Renal cortex interstitium (tissue), 11 donors: ENCODE results near the gene CARF. TPM values are rescaled to one million over a fixed set of nuclear protein-coding genes. Genes with fewer than 3 reads are reported as not detected.

Experiments used
- DNase-seq, 11 donors: peaks; one replicate each; pipeline ENCODE4 v3.0.0-alpha.2; 2013; ENCODE audit warnings: low read depth in 9 of 11, low spot score in 4 of 11; ENCODE audit errors: extremely low read depth in 1 of 11
- polyA plus RNA-seq, 3 donors: library from polyadenylated mRNA; unstranded; fragments of 120-200 nt; gene quantifications; one replicate each; pipeline ENCODE4 v1.2.1, GENCODE V29; 2013; ENCODE audit not compliant: insufficient read length in 3 of 3

CARF gene
- polyA plus RNA-seq, 3 donors = 11.5 to 19.9 (median 15.8) TPM

DNA sequence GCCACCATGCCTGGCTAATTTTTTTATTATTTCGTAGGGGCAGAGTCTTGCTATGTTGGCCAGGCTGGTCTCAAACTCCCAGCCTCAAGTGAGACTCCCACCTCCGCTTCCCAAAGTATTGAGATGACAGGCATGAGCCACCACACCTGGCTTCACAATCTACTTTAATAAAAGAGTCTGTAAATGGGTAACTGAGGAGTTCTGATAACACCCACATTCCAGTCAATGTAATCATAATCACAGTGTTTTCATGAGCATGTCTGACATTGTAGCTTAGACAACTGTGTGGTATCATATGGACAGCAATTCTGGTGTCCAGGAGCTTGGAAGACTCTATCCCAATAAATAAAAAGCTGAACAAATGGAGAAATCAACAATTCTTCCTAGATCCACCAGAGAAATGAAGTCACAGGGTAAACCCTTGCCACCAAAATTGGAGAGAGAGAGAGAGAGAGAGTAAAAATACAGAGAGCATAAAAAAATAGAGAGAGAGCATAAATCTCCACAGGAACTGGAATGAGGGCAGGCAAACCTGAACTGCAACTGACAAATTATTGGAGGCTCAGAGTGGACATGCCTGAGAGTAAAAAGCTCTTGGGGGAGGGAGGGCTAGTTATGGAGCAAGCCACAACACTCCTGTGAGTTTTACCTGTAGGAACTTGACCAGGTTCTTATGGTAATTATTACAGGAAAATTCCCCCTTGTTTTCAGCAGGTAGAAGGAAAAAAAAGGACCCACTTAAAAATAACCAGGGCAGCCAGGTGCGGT, 90.2 kb downstream of the CARF start:
- no peak for DNase-seq

DNA sequence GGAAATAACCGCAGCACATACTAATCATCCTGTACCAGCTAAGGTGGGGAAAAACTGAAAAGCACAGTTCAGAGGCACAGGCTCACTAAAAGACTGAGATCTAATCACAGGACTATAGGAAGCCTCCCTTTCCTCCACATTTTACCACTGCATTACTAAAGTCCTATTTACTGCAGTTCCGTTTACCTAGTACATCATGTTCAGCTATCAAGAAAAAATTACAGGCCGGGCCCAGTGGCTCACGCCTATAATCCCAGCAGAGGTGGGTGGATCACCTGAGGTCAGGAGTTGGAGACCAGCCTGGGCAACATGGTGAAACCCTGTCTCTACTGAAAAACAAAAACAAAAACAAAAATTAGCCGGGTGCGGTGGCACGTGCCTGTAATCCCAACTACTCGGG, 91.6 kb downstream of the CARF start:
- no peak for DNase-seq

DNA sequence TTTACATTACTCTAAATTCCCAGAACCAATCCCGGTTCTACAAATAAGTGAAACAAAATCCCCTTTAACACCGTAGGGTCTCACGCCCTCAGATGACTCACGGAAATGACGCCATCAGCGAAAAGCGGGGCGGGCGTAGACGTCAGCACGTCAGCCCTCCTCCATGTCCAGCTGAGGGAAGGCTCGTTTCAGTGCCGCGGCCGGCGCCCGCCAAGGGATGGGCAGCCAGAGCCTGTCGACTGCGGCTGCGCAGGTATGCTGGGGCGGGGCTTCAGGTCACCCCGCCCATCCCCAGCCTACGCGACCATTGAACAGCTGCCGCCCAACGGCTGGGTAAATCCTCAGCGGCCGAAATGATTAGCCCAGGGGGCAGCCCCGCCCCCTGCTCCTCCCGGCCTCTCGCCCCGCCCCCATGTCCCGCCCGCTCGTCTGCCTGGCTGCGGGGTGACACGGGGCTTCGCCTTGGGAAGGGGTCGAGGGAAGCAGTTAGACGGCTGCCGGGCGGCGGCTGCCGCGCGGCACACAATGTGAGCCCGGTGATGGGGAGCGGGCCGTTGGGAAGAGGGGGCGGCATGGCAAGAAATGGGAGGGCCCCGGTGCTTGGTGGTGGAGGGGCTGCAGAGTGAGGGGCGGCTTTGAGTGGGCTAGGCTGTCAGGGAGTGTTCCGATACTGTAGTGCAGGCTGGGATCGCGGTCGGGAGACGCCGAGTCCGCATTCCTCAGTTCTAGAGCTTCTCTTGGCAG, 102.6 kb downstream of the CARF start, which contains the start of gene NBEAL1:
TSS of gene NBEAL1 (plus strand) at position 420 of the 744 bp plus-strand sequence. CDS start 1,510 bp downstream, outside the sequence.
- DNase-seq = peak; percentile 96 to 99 (median 98)

DNA sequence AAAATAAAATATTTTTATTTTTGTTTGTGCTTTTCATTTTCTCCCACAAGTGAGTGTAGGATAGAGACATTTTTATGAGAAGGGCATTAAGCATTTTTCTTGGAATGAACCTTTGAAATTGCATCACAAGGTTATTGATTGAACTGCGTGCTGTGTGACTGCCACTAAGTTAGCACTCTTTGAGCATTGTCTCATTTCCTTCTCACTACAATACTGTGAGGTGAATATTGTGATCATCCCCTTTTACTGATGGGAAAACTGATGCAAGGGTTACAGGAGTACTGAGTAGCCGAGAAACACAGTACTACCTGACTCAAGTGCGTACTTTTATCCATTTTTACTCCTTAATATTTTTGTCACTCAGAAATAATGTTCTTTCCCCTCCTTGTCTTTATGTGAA, 104.6 kb downstream of the CARF start:
- DNase-seq = no peak

DNA sequence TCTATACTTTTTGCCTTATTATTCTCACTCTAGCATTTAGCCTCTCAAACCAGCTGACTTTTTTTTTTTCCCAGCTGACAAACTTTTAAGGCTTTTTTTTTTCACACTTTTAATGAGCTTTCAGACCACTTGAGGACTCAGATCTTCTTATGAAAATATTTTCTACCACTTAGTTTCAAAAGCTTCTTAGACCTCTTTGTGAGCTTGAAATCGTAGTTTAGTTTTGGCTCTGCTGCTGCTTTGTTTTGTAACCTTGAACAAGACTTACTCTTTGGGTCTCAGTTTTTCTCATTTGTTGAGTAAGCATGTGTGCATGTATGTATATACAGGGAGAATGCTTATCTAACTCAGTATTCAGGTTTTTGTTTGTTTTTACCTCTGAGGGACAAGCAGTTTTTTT, 106.1 kb downstream of the CARF start:
- DNase-seq = no peak

DNA sequence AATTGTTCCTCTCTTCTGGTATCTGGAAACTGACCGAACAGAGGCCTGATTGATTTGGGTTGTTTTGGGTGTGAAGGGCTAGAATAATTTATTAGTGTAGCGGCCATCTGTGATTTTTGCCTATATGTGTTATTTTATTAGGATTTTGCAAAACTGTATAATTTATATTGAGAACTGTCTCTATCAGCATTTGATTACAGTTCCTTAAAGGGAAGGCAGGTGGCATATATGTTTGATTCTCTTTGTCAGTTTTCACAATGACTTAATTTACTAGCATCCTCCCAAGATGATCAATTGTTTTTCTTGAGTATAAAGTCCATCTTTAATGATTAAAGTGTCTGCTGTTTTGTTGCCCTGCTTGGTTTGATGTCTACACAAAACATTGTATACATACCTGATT, 107.1 kb downstream of the CARF start:
- DNase-seq = no peak

DNA sequence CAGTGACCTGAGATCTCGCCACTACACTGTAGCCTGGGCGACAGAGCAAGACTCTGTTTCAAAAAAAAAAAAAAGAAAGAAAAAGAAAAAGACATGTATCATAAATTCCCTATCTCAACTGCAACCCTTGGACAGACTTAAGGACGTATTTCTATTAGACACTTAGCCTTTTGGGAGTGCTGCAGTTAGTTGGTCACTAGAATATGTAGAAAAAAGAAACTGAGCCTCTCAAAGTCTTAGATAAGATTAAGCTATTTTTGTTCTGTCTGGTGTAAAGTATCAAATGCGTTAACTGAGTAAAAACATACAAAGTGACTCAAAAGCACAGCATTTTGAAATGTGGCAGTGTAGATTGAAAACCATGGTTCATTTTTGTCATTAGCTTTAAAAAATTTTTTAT, 109.9 kb downstream of the CARF start:
- no peak for DNase-seq

DNA sequence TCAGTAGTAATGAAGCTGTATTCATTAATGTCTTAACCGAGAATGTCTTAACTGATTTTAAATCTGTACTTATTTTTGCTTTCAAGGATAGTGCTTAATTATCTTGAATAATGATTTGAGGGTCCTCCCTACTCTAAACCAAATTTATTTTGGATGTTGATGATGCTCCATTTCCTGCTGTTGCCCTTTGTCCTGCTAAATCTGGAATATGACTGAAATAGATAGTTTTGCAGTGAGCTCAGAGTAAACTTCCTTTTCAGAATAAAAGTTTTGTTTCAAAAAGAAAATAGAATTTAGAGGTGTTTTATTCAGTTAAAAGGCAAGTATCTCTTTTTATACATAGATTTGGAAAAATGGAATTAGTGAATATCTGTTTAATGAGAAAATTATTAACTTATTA, 110.7 kb downstream of the CARF start:
- DNase-seq = peak in 2 of 11 donors; percentile 25 to 26

DNA sequence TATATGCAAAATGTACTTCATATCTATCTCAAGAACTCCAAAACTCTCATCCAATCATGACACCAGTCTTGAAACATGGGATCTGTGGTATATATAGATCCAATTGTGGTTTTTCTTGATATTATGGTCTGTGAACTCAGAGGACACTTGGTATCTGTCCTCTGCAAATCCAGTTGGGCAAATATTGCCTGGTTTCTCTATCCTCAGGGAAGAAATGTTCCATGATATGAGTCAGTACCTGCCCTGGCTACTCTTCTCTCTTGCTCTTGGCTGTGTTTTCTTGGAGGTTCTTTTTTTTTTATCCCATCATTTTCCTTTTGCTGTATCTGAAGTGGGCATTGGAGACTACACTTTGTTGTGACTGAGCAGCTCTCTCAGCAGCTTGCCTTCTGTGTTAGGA, 113.5 kb downstream of the CARF start:
- DNase-seq = no peak

DNA sequence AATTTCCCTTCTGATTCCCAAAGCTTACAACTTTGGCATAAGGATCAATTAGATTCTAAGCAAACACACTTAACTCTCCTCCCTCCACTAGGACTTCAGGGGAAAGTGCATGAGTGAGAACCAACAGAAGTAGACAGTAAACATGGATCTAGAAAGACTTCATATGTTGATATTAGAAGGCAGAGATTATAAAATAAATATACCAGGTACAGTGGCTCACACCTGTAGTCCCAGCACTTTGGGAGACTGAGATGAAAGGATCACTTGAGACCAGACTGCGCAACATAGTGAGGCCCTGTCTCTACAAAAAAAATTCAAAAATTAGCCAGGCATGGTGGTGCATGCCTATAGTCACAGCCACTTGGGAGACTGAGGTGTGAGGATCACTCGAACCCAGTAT, 118.5 kb downstream of the CARF start:
- DNase-seq = no peak

DNA sequence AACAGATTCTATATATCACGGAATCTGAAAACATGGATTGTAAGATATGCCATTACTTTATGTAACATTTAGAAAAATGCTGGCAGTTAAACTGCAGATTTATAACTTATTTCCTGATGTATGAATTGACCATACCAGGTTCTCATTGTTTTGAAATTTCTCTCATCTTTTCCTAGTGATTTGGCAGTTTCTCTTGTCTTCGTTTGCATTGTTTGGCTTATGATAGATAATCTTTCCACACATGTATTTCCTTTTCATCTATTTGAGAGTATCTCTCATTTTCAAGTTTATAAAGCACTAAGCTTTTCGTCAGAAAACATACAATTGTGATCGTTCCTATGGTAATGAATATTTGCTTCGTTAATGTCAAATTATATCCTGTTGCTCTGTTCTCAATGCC, 118.9 kb downstream of the CARF start:
- no peak for DNase-seq

DNA sequence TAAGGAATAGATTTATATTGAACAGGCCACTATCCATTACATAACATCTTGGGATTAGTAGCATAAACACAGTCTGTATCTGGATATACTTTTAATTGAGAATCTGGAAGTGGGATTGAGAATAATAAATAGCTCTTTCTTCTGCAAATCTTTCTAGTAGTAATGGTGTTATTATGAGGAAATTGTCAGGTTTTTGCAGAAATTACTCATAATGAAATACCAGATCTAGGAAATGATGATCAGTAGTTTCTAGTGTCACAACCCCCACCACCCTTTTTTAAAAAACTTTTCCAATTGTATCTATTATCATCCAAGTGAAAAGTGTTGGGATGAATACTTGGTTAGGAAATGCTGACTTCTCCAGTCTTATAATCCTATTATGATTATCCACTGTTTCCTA, 121.3 kb downstream of the CARF start:
- DNase-seq = no peak

DNA sequence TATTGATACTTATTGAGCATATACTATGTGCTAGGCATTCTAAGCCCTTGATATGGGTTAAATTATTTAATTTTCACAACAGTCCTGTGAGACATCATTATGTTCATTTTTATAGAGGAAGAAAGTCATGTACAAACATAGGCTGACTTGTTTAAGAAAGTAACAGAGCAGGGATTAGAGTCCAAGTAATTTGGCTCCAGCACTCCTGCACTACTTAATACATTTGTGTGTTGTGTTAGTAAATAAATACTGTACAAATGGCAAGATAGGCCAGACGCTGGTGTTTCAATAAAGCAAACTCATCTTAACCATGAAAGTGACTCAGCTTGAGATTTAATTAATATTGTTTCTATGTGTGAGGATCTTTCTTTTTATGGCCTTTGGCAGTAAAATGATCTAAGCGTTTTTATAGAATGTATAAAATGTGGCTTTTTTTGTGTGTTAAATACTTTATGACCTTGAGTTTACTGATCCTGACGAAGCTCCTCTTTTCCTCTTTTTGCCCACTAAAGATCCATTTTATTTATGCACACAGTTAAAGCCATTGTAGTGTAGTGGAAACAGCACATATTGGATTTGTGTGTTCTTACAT, 123.9 kb downstream of the CARF start:
- DNase-seq = no peak

Other genes starting within 250 kb of the CARF start
- 10 to 100 TPM; 13.0 to 24.9 (median 18.2) TPM for gene ICA1L, start 40.5 kb upstream of the CARF start, polyA plus RNA-seq
- 100 to 1,000 TPM; 100 to 140 (median 111) TPM for gene WDR12, start 602 bp upstream of the CARF start, polyA plus RNA-seq
- gene NBEAL1, start 102.6 kb downstream of the CARF start, polyA plus RNA-seq = 10 to 100 TPM; 12.0 to 18.2 (median 15.4) TPM